PC-9 (cell line): Measurements from ENCODE around the gene FUZ. TPM values are rescaled to one million over a fixed set of nuclear protein-coding genes. Genes with fewer than 3 reads are reported as not detected.

Source experiments
- BruUV-seq: library from RNA; stranded (reverse); fragments of 400-500 nt; replicated peaks from 2 replicates; lab custom pipeline; 2021; lab: Mats Ljungman, UMichigan
- CTCF ChIA-PET: fragments of 300-600 bp; sonication (Branson Sonifier 250); formaldehyde crosslinking; loops from one replicate; lab custom pipeline; 2022; ENCODE audit warnings: antibody characterized with exemption; lab: Charles Lee
- POLR2A ChIA-PET: fragments of 300-600 bp; sonication (Branson Sonifier 250); formaldehyde crosslinking; loops from one replicate; lab custom pipeline; 2022; ENCODE audit warnings: antibody characterized with exemption; ENCODE audit not compliant: unreplicated experiment; lab: Charles Lee
- DNase-seq, 2 experiments: peaks; one replicate each; pipeline versions ENCODE4 v3.0.0 to v3.0.0-alpha.2; 2015 to 2022; ENCODE audit warnings: mixed read lengths in 1 of 2
- H2AFZ ChIP-seq: fragments of 200-600 bp; sonication (generic); 2 replicates; pipeline ENCODE4 v1.8.1; 2017; ENCODE audit warnings: antibody characterized with exemption
- H3F3A ChIP-seq: fragments of 200-600 bp; sonication (generic); 2 replicates; pipeline ENCODE4 v1.8.1; 2017; ENCODE audit warnings: antibody characterized with exemption, mild to moderate bottlenecking, low read depth; ENCODE audit not compliant: insufficient read depth
- H3K27ac ChIP-seq: fragments of 200-600 bp; sonication (generic); 2 replicates; pipeline ENCODE4 v1.6.1; 2016; ENCODE audit warnings: mixed run types
- H3K27me3 ChIP-seq: fragments of 200-600 bp; sonication (generic); 2 replicates; pipeline ENCODE4 v1.6.1; 2016; ENCODE audit warnings: low read depth, mixed run types; ENCODE audit not compliant: insufficient read depth
- H3K36me3 ChIP-seq: fragments of 200-600 bp; sonication (generic); 2 replicates; pipeline ENCODE4 v1.6.1; 2016; ENCODE audit warnings: low read depth, mixed run types
- H3K4me1 ChIP-seq: fragments of 200-600 bp; sonication (generic); replicated peaks from 2 replicates; pipeline ENCODE4 v1.6.1; 2016; ENCODE audit warnings: mixed run types; ENCODE audit not compliant: insufficient read depth
- H3K4me2 ChIP-seq: fragments of 200-600 bp; sonication (generic); 2 replicates; pipeline ENCODE4 v1.6.1; 2017; ENCODE audit warnings: mixed run types
- H3K4me3 ChIP-seq: fragments of 200-600 bp; sonication (generic); 2 replicates; pipeline ENCODE4 v1.6.1; 2016; ENCODE audit warnings: mixed run types
- H3K79me2 ChIP-seq: fragments of 200-600 bp; sonication (generic); 2 replicates; pipeline ENCODE4 v1.6.1; 2017; ENCODE audit warnings: low read depth, mixed run types
- H3K9me2 ChIP-seq: fragments of 200-600 bp; sonication (generic); 2 replicates; pipeline ENCODE4 v1.8.1; 2017; ENCODE audit warnings: mild to moderate bottlenecking; ENCODE audit not compliant: insufficient read depth
- H3K9me3 ChIP-seq: fragments of 200-600 bp; sonication (generic); 2 replicates; pipeline ENCODE4 v1.8.1; 2016; ENCODE audit warnings: low read depth; ENCODE audit not compliant: insufficient read depth
- H4K20me1 ChIP-seq: fragments of 200-600 bp; sonication (generic); 2 replicates; pipeline ENCODE4 v1.8.1; 2017; ENCODE audit not compliant: insufficient read depth
- EZH2 ChIP-seq: fragments of 200-600 bp; sonication (generic); IDR thresholded peaks from 2 replicates; pipeline ENCODE4 v1.8.0; 2017; ENCODE audit warnings: antibody characterized with exemption, low read depth
- intact Hi-C: fragments of 100-400 bp; cut with micrococcal nuclease; formaldehyde crosslinking; loops from one replicate; pipeline ENCODE4 v1.10.0; 2022; ENCODE audit not compliant: unreplicated experiment
- total RNA-seq: library from RNA; stranded (reverse); gene quantifications from 2 replicates; pipeline ENCODE4 v1.2.3, GENCODE V29; 2021
- TF ChIP-seq, protein P1 (sequence below): fragments of 200-600 bp; sonication (generic); conservative IDR thresholded peaks from 2 replicates; pipeline ENCODE4 v1.6.1; 2017; ENCODE audit warnings: mixed run types, antibody characterized with exemption, mild to moderate bottlenecking, moderate library complexity

Gene FUZ
- total RNA-seq, 1 experiment from 2014 or later, result 50.0 TPM

- Histone ChIP-seq H3K4me2 (no peak overlapping the region), H2AFZ (no peak overlapping the region), H3K4me3 (no peak overlapping the region), H3K36me3 (no peaks in the 10 kb centered on the region), H4K20me1 (peaks cover 23% of the 10 kb centered on the region), H3F3A (peaks cover 8% of the 10 kb centered on the region; the same call in 1 of the 2 replicates), H3K4me1 (no peaks in the 10 kb centered on the region), H3K27ac (no peak overlapping the region), H3K9me3 (no peaks in the 10 kb centered on the region), H3K79me2 (peaks cover 11% of the 10 kb centered on the region), H3K9me2 (no peaks in the 10 kb centered on the region), H3K27me3 (no peaks in the 10 kb centered on the region)
- TF ChIP-seq EZH2, result no peak
- TF ChIP-seq, protein P1, sequence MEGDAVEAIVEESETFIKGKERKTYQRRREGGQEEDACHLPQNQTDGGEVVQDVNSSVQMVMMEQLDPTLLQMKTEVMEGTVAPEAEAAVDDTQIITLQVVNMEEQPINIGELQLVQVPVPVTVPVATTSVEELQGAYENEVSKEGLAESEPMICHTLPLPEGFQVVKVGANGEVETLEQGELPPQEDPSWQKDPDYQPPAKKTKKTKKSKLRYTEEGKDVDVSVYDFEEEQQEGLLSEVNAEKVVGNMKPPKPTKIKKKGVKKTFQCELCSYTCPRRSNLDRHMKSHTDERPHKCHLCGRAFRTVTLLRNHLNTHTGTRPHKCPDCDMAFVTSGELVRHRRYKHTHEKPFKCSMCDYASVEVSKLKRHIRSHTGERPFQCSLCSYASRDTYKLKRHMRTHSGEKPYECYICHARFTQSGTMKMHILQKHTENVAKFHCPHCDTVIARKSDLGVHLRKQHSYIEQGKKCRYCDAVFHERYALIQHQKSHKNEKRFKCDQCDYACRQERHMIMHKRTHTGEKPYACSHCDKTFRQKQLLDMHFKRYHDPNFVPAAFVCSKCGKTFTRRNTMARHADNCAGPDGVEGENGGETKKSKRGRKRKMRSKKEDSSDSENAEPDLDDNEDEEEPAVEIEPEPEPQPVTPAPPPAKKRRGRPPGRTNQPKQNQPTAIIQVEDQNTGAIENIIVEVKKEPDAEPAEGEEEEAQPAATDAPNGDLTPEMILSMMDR, result no peak
- no TSS peak for BruUV-seq
- DNase-seq, result no peak
- ChIA-PET CTCF (no interaction called here), POLR2A (no interaction called here)
- intact Hi-C loops, result no loop called here
These were observed 39.3 kb downstream of the FUZ start for GRCh38 chr19:49773663-49774350.

- H3K36me3 ChIP-seq, result no peaks in the 10 kb centered on the region
- intact Hi-C loops, result no loop called here
- TF ChIP-seq, protein P1, result no peak
- no peak for TF ChIP-seq EZH2
- no peak overlapping the region for H3K27ac ChIP-seq
- no peaks in the 10 kb centered on the region for H3K9me3 ChIP-seq
- no peaks in the 10 kb centered on the region for H3K9me2 ChIP-seq
- ChIA-PET POLR2A (no interaction called here), CTCF (no interaction called here)
- H3K4me1 ChIP-seq, result 0 out of 2 replicates have a peak, but pooled peaks cover 2% of the 10 kb centered on the region
- no peaks in the 10 kb centered on the region for H3K27me3 ChIP-seq
- H2AFZ ChIP-seq, result no peak overlapping the region
- DNase-seq, result no peak
- peaks cover 8% of the 10 kb centered on the region; the same call in 1 of the 2 replicates for H3F3A ChIP-seq
- no TSS peak for BruUV-seq
- H3K79me2 ChIP-seq, result peaks cover 20% of the 10 kb centered on the region
- no peak overlapping the region for H3K4me2 ChIP-seq
- no peak overlapping the region for H3K4me3 ChIP-seq
- H4K20me1 ChIP-seq, result peaks cover 19% of the 10 kb centered on the region
These were observed 40.2 kb downstream of the FUZ start for GRCh38 chr19:49772850-49773432.

GRCh38 chr19:49771674-49772139 lies 41.4 kb downstream of the FUZ start:
- CTCF ChIA-PET, result no interaction called here
- H3K36me3 ChIP-seq, result no peaks in the 10 kb centered on the region
- no peaks in the 10 kb centered on the region for H3K9me2 ChIP-seq
- no peak overlapping the region for H3K27ac ChIP-seq
- H3K4me2 ChIP-seq, result no peak overlapping the region
- peaks cover 19% of the 10 kb centered on the region for H4K20me1 ChIP-seq
- TF ChIP-seq EZH2, result no peak
- peaks cover 8% of the 10 kb centered on the region; the same call in 1 of the 2 replicates for H3F3A ChIP-seq
- H3K27me3 ChIP-seq, result no peaks in the 10 kb centered on the region
- DNase-seq, result no peak
- H3K79me2 ChIP-seq, result peaks cover 30% of the 10 kb centered on the region
- no peaks in the 10 kb centered on the region for H3K9me3 ChIP-seq
- intact Hi-C loops, result no loop called here
- 0 out of 2 replicates have a peak, but pooled peaks cover 6% of the 10 kb centered on the region for H3K4me1 ChIP-seq
- H2AFZ ChIP-seq, result no peak overlapping the region
- BruUV-seq, result no TSS peak
- no peak overlapping the region for H3K4me3 ChIP-seq
- POLR2A ChIA-PET, result no interaction called here
